ENCODE data around the gene CIAO2A. TPM values are rescaled to one million over a fixed set of nuclear protein-coding genes. Genes with fewer than 3 reads are reported as not detected.

Gene CIAO2A
- total RNA-seq, 4 donors from 2014 or later = 22.9 to 46.9 (median 32.7) TPM

DNA sequence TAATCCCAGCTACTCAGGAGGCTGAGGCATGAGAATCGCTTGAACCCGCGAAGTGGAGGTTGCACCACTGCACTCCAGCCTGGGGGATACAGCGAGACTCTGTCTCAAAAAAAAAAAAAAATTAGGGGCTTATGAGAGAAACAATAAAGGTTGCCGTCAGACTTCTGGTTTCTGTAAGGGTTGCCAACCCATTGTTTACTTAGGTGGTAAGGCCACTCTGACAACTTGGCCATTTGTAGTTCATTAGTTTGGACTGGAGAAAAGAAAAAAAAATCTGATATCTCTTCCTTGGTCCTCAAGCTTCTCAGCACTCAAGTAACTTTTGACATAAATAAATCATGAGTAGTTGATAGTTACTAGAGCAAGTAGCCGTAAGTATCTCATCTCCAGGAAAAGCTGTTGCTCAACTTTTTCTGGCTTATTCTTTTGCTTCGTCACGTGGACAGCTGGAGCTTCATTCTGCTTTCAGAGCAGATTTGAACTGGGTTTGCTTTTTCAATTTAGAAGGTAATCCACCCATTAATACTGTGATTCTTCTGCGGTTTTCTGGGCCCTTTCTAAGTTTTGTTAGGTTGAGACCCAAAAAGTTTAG lies 11.6 kb upstream of the CIAO2A start:
- TF ChIP-seq POLR2A (IDR thresholded peaks at IDR 0.05) (no peak), EP300 (IDR thresholded peaks at IDR 0.05) (peak; percentile 76 to 85)
- Histone ChIP-seq H3K4me3 (no peak overlapping the region), H3K27me3 (no peaks in the 10 kb centered on the region), H3K36me3 (no peaks in the 10 kb centered on the region), H3K27ac (peak overlapping the region in 3 of 4 donors; percentile 14 to 72 (median 67)), H3K9me3 (no peaks in the 10 kb centered on the region), H3K4me1 (peaks cover 0 to 66% (median 10%) of the 10 kb centered on the region in 4 donors)
- DNase-seq (ENCODE audit: low spot score in 2 of 2) = peak in 1 of 2 donors; percentile 60
- WGBS, 2 donors = 72 to 75% methylated on average over 9 of the region's 9 CpGs

DNA sequence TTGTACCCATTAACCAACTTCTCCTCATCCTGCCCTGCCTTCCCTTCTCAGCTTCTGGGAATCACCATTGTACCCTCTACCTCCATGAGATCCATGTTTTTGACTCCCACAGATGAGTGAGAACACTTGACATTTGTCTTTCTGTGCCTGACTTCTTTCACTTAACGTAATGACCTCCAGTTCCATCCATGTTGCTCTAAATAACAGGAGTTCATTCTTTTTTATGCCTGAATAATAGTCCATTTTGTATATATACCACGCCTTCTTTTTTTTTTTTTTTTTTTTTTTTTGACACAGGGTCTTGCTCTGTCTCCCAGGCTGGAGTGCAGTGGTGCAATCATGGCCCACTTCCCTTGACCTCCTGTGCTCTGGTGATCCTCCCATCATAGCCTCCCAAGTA lies 8.9 kb upstream of the CIAO2A start:
- DNase-seq (ENCODE audit: low spot score in 2 of 2) = no peak
- TF ChIP-seq EP300 (IDR thresholded peaks at IDR 0.05) (no peak), POLR2A (IDR thresholded peaks at IDR 0.05) (no peak)
- TF ChIP-seq, protein P1, sequence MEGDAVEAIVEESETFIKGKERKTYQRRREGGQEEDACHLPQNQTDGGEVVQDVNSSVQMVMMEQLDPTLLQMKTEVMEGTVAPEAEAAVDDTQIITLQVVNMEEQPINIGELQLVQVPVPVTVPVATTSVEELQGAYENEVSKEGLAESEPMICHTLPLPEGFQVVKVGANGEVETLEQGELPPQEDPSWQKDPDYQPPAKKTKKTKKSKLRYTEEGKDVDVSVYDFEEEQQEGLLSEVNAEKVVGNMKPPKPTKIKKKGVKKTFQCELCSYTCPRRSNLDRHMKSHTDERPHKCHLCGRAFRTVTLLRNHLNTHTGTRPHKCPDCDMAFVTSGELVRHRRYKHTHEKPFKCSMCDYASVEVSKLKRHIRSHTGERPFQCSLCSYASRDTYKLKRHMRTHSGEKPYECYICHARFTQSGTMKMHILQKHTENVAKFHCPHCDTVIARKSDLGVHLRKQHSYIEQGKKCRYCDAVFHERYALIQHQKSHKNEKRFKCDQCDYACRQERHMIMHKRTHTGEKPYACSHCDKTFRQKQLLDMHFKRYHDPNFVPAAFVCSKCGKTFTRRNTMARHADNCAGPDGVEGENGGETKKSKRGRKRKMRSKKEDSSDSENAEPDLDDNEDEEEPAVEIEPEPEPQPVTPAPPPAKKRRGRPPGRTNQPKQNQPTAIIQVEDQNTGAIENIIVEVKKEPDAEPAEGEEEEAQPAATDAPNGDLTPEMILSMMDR (IDR thresholded peaks at IDR 0.05) = no peak
- Histone ChIP-seq H3K4me1 (peaks cover 0 to 80% (median 24%) of the 10 kb centered on the region in 4 donors), H3K9me3 (no peaks in the 10 kb centered on the region), H3K36me3 (no peaks in the 10 kb centered on the region), H3K27me3 (no peaks in the 10 kb centered on the region), H3K4me3 (no peak overlapping the region), H3K27ac (no peak overlapping the region)
- WGBS, 2 donors = 77 to 87% methylated on average over 2 of the region's 2 CpGs

DNA sequence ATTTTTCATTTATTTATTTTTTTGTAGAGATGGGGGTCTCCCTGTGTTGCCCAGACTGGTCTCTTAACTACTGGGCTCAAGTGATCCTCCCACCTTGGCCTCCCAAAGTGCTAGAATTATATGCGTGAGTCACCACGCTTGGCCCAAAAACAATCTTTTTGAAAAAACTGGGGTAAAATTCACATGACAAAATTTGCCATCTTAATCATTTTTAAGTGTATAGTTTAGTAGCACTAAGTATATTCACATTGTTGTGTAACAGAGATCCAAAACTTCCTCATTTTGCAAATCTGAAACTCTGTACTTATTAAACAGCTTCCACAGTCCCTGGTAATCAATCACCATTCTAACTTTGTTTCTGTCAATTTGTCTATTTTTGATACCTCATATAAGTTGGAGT lies 7.3 kb upstream of the CIAO2A start:
- WGBS, 2 donors = 79 to 87% methylated on average over 2 of the region's 2 CpGs
- peak in 1 of 2 donors; percentile 16 for TF ChIP-seq EP300 (IDR thresholded peaks at IDR 0.05)
- TF ChIP-seq, protein P1 (IDR thresholded peaks at IDR 0.05) = no peak
- Histone ChIP-seq H3K9me3 (no peaks in the 10 kb centered on the region), H3K27me3 (no peaks in the 10 kb centered on the region), H3K27ac (peak overlapping the region in 1 of 4 donors; percentile 38), H3K36me3 (no peaks in the 10 kb centered on the region), H3K4me1 (peaks cover 0 to 75% (median 28%) of the 10 kb centered on the region in 4 donors), H3K4me3 (no peak overlapping the region)
- no peak for DNase-seq (ENCODE audit: low spot score in 2 of 2)

DNA sequence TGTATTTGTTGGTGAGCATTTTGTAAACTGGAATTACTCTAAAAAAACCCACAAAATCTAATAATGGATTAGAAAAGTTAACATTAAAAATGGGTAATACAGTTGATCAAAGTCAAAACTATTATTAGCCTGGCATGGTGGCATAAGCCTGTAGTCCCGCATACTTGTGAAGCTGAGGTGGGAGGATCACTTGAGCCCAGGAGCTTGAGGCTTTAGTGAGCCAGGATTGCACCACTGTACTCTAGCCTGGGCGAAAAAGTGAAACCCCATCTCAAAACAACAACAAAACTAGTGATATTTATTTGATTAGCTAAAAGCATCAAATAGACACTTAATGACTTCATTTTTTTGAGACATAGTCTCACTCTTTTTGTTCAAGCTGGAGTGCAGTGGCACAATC lies 5.7 kb upstream of the CIAO2A start:
- WGBS, 2 donors = 75 to 83% methylated on average over 2 of the region's 2 CpGs
- Histone ChIP-seq H3K27me3 (no peaks in the 10 kb centered on the region), H3K36me3 (no peaks in the 10 kb centered on the region), H3K4me1 (peaks cover 0 to 72% (median 37%) of the 10 kb centered on the region in 4 donors), H3K27ac (no peak overlapping the region), H3K4me3 (no peak overlapping the region), H3K9me3 (no peaks in the 10 kb centered on the region)
- DNase-seq (ENCODE audit: low spot score in 2 of 2) = no peak
- TF ChIP-seq, protein P1 (IDR thresholded peaks at IDR 0.05) = no peak
- no peak for TF ChIP-seq POLR2A (IDR thresholded peaks at IDR 0.05)

DNA sequence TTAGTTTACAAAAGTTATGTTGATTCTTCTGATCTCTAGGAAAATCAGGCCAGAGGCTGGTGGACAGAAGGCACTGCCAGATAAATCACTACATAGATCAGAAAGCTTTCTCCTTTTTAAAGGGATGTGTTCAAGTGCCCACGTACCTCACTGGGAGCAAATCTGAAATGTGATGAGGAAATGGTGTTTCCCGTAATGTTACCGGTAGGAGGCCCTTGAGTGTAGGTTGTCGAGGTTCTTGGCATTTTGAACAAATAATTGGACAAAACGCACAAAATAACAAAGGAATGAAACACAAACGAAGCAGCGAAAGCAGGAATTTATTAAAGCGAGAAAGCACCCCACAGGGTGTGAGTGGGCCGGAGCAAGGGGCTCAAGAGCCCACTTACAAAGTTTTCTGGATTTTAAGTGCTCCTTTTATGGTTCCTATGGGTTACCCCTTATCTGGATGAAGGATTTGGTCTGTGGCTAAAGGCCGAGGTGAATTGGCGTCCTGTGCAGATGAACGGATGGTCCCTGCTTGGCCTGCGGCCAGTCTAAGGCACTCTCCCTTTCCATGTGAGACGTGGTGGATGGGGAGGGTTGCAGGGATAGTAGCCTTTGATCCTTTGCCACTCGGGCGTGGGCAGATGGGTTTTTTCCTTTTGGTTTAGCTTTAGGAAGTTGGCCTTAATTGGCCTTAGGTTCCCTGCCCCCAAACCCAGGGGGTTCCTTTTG lies 3.2 kb upstream of the CIAO2A start:
- no peak for DNase-seq (ENCODE audit: low spot score in 2 of 2)
- TF ChIP-seq POLR2A (IDR thresholded peaks at IDR 0.05) = no peak
- TF ChIP-seq, protein P1 (IDR thresholded peaks at IDR 0.05) = no peak
- TF ChIP-seq EP300 (IDR thresholded peaks at IDR 0.05) = no peak
- no peaks in the 10 kb centered on the region for H3K36me3 ChIP-seq
- H3K27me3 ChIP-seq = no peaks in the 10 kb centered on the region
- H3K27ac ChIP-seq = peak overlapping the region in 3 of 4 donors; percentile 91 to 95 (median 92)
- H3K9me3 ChIP-seq = no peaks in the 10 kb centered on the region
- peak overlapping the region; percentile 89 to 98 (median 96) for H3K4me3 ChIP-seq
- WGBS, 2 donors = 2 to 4% methylated on average over 16 of the region's 16 CpGs
- H3K4me1 ChIP-seq = peaks cover 0 to 77% (median 48%) of the 10 kb centered on the region in 4 donors

Data from tibial nerve (tissue), 4 donors.